ENCODE data around the gene IL5.

The IL5 gene

DNA sequence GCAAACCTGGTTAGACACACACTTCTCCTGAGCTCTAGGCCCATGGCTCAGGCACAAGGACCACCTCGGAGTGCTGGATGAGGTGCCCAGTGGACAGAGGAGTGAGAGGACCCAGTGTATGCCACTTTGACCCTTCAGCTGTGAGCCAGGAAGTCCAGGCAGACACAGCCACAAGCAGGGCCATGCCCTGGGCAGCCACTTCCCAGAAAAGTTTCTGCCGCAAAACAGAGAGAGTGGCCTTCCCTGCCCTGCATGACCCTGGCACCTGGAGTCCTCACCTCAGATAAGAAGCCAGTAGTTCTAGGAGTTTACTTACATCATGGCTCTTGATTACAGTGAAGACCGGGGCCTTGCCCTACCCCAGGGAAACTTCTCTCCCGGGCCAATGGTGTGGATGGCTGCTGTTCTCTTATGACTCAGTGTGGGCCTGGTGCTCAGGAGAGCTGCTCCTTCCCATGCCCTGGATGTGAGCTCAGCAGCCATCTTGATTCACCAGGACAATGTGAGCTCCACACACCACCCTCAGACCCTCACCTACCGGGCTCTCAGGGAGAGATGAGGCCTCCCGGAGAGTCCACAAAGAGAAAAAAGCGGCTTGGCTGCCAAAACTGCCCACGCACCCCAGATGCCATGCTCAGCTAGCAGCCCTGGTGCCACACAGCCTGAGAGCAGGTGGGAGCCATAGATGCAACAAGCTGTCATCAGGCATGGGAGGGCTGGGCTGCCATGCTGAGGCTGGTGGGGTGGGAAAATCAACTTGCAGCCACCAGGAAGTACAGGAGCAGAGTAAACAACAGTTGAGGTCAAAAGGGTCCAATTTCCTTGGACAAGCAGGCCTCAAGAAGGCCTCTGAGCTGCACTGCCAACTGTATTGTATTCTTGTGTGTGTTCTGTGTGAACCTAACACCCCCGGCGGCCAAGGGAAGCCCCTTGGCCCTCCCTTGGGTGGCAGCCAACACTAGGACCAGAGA, 41.1 kb downstream of the IL5 start:
- TF ChIP-seq, protein P1, sequence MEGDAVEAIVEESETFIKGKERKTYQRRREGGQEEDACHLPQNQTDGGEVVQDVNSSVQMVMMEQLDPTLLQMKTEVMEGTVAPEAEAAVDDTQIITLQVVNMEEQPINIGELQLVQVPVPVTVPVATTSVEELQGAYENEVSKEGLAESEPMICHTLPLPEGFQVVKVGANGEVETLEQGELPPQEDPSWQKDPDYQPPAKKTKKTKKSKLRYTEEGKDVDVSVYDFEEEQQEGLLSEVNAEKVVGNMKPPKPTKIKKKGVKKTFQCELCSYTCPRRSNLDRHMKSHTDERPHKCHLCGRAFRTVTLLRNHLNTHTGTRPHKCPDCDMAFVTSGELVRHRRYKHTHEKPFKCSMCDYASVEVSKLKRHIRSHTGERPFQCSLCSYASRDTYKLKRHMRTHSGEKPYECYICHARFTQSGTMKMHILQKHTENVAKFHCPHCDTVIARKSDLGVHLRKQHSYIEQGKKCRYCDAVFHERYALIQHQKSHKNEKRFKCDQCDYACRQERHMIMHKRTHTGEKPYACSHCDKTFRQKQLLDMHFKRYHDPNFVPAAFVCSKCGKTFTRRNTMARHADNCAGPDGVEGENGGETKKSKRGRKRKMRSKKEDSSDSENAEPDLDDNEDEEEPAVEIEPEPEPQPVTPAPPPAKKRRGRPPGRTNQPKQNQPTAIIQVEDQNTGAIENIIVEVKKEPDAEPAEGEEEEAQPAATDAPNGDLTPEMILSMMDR (IDR thresholded peaks at IDR 0.05; ENCODE audit: insufficient read depth, low read length, poor library complexity, severe bottlenecking) = no peak
- no peaks in the 10 kb centered on the region for H3K27me3 ChIP-seq (replicated peaks; ENCODE audit: control insufficient read depth, insufficient read depth, low read length)
- H3K4me3 ChIP-seq (replicated peaks; ENCODE audit: low read depth, low read length) = no peak overlapping the region
- no peak for DNase-seq (ENCODE audit: extremely low read depth, insufficient read length)
- H3K36me3 ChIP-seq (ENCODE audit: control insufficient read depth, insufficient read depth, low read length) = no peaks in the 10 kb centered on the region

DNA sequence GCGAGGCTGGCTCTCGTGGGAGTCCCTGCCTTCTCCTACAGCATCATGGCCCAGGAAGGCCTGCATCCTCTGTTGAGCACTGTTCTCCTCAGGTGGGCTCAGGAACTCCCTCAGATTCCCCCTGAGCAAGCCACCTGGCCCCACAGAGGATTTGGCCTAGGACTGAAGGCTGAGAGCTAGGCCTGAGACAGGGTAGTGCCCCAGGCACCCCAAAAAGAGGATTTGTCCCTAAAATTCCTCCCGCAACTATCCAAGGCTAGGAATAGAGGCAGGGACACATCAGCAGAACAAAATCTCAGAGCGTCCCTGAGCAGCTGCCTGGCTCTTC, 41.7 kb downstream of the IL5 start:
- Histone ChIP-seq H3K4me3 (replicated peaks; ENCODE audit: low read depth, low read length) (no peak overlapping the region), H3K36me3 (ENCODE audit: control insufficient read depth, insufficient read depth, low read length) (no peaks in the 10 kb centered on the region), H3K27me3 (replicated peaks; ENCODE audit: control insufficient read depth, insufficient read depth, low read length) (no peaks in the 10 kb centered on the region)
- TF ChIP-seq, protein P1 (IDR thresholded peaks at IDR 0.05; ENCODE audit: insufficient read depth, low read length, poor library complexity, severe bottlenecking) = no peak
- DNase-seq (ENCODE audit: extremely low read depth, insufficient read length) = no peak

- no peaks in the 10 kb centered on the region for H3K36me3 ChIP-seq (ENCODE audit: control insufficient read depth, insufficient read depth, low read length)
- no peaks in the 10 kb centered on the region for H3K27me3 ChIP-seq (replicated peaks; ENCODE audit: control insufficient read depth, insufficient read depth, low read length)
- H3K4me3 ChIP-seq (replicated peaks; ENCODE audit: low read depth, low read length) = no peak overlapping the region
- TF ChIP-seq, protein P1 (IDR thresholded peaks at IDR 0.05; ENCODE audit: insufficient read depth, low read length, poor library complexity, severe bottlenecking) = peak; percentile 77
- peak; percentile 76 for DNase-seq (ENCODE audit: extremely low read depth, insufficient read length)
These were observed 42.2 kb downstream of the IL5 start for GRCh38 chr5:132500931-132501628.

- no peak overlapping the region for H3K4me3 ChIP-seq (replicated peaks; ENCODE audit: low read depth, low read length)
- TF ChIP-seq, protein P1 (IDR thresholded peaks at IDR 0.05; ENCODE audit: insufficient read depth, low read length, poor library complexity, severe bottlenecking) = no peak
- no peaks in the 10 kb centered on the region for H3K27me3 ChIP-seq (replicated peaks; ENCODE audit: control insufficient read depth, insufficient read depth, low read length)
- no peaks in the 10 kb centered on the region for H3K36me3 ChIP-seq (ENCODE audit: control insufficient read depth, insufficient read depth, low read length)
- DNase-seq (ENCODE audit: extremely low read depth, insufficient read length) = no peak
These were observed 42.9 kb downstream of the IL5 start for GRCh38 chr5:132500244-132500930.

DNA sequence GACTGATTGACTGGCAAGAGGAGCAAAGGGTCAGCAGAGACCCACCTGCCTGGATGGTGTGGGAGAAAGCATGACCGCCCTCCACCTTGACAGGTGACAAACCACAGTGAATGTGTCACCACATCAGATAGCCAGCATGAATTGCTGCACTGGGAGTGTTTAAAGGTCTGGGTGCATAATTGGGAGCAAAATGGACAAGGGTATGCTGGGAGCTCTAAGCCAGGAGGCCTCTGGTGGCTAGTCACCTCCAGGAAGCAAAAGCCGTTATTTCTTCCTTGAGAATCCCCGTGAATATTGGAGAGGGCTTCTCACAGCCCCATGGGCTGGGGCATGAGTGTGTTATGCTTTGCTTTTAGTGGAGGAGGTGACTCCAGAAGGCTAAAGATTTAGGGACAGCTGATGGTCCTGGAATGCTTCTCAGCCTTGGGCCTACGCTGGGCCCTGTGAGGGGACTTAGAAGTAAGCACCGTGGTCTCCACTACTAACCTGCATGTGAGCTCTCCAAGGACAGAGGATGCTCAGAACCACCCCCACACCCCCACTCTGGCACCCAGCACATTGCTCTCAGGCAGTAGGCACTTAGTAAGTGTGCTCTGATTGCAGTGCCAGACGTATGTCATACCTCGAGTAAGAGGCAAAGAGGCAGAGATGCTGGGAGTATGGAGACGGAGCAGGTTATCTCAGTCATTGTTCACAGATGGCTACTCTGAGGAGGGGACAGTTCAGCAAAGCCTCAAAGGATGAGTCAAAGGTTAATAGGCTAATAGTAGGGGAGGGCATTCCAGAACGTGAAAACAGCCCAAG, 43.7 kb downstream of the IL5 start:
- Histone ChIP-seq H3K4me3 (replicated peaks; ENCODE audit: low read depth, low read length) (no peak overlapping the region), H3K36me3 (ENCODE audit: control insufficient read depth, insufficient read depth, low read length) (no peaks in the 10 kb centered on the region), H3K27me3 (replicated peaks; ENCODE audit: control insufficient read depth, insufficient read depth, low read length) (no peaks in the 10 kb centered on the region)
- DNase-seq (ENCODE audit: extremely low read depth, insufficient read length) = no peak
- TF ChIP-seq, protein P1 (IDR thresholded peaks at IDR 0.05; ENCODE audit: insufficient read depth, low read length, poor library complexity, severe bottlenecking) = no peak
